ENCODE measurements around the gene LAMP5. TPM values are rescaled to one million over a fixed set of nuclear protein-coding genes. Genes with fewer than 3 reads are reported as not detected.

LAMP5 gene
- total and polyA plus RNA-seq, 2 of the 13 experiments (the other 11 are each of a cell fraction or from before 2014, with no cell fraction given) = not detected

GRCh38 chr20:9515214-9515585 lies 810 bp downstream of the LAMP5 start (continued):
- TF ChIP-seq ZBTB40 (IDR thresholded peaks at IDR 0.05) = no peak
- TF ChIP-seq ZBTB40 (CRISPR knock-in tag; IDR thresholded peaks at IDR 0.05) = no peak
- TF ChIP-seq ZNF207 (IDR thresholded peaks at IDR 0.05; ENCODE audit: borderline replicate concordance) = no peak
- TF ChIP-seq ZNF710 (CRISPR knock-in tag; IDR thresholded peaks at IDR 0.05; ENCODE audit: borderline replicate concordance) = no peak
- no peak for TF ChIP-seq ZNF619 (CRISPR knock-in tag; IDR thresholded peaks at IDR 0.05)
- TF ChIP-seq XRCC5 (optimal IDR thresholded peaks at IDR 0.05; ENCODE audit: low read length) = no peak
- no peak for TF ChIP-seq ZNF674 (CRISPR knock-in tag; IDR thresholded peaks at IDR 0.05; ENCODE audit: low read depth)
- TF ChIP-seq ATF6 (CRISPR knock-in tag; conservative IDR thresholded peaks at IDR 0.05) = no peak
- no peak for TF ChIP-seq CCAR2 (optimal IDR thresholded peaks at IDR 0.05; ENCODE audit: low read depth, low read length)
- TF ChIP-seq SETDB1 (CRISPR knock-in tag; IDR thresholded peaks at IDR 0.05; ENCODE audit: borderline replicate concordance) = no peak
